ENCODE data around the gene PLSCR3. TPM values are rescaled to one million over a fixed set of nuclear protein-coding genes. Genes with fewer than 3 reads are reported as not detected.

The PLSCR3 gene
- 10 to 100 TPM; 21.6 to 55.3 (median 40.7) TPM for total RNA-seq

DNA sequence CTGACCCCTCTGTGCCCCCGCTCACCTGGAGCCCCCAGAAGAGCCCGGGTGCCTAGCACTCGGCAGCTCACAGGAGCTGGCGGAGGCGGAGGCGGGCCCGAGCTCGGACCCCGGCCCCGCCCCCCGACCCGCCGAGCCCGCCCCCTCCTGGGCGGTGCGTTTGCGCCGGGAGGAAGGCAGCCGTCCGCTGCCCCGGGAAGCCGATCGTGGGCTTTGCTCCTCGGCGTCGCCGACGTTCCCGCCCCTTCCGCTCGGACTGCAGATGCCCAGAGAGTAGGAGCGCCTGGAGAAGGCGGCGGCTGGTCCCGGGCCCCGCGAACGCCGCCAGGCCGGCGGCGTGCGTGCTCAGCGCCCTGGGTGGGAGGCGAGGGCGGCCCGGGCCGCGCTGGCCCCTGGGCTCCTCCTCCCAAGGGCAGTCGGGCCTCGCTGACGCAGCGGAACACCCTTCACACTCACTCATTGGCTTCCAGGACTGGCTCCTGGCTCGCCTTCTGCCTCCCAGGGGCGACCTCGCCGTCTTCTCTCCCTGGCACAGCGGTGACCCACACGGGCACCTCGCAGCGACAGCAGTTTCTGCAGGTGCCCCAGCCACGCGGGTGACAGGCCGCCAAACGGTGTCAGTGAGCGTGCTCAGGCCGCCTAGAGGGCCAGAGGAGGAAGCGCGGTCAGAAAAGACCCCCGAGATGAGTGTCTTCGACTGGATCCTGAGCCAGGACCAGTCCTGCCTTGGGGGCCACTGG, at the start of gene PLSCR3:
PLSCR3 (minus strand) TSS at position 74 of the 740 bp plus-strand sequence. CDS start 415 bp downstream, outside the sequence.
- peak within 1 kb of the TSS; percentile 80 for H3K27ac ChIP-seq
- H3K4me3 ChIP-seq, result peak within 1 kb of the TSS; percentile 75
- H3K9me3 ChIP-seq, result no peaks in the 10 kb centered on the region
- peaks cover 15% of the 10 kb centered on the region for H3K36me3 ChIP-seq
- TF ChIP-seq, protein P1, sequence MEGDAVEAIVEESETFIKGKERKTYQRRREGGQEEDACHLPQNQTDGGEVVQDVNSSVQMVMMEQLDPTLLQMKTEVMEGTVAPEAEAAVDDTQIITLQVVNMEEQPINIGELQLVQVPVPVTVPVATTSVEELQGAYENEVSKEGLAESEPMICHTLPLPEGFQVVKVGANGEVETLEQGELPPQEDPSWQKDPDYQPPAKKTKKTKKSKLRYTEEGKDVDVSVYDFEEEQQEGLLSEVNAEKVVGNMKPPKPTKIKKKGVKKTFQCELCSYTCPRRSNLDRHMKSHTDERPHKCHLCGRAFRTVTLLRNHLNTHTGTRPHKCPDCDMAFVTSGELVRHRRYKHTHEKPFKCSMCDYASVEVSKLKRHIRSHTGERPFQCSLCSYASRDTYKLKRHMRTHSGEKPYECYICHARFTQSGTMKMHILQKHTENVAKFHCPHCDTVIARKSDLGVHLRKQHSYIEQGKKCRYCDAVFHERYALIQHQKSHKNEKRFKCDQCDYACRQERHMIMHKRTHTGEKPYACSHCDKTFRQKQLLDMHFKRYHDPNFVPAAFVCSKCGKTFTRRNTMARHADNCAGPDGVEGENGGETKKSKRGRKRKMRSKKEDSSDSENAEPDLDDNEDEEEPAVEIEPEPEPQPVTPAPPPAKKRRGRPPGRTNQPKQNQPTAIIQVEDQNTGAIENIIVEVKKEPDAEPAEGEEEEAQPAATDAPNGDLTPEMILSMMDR (IDR thresholded peaks at IDR 0.05), result no peak
- TF ChIP-seq POLR2AphosphoS5 (IDR thresholded peaks at IDR 0.05) (peak in 1 of 3 donors; percentile 22), POLR2A (IDR thresholded peaks at IDR 0.05) (peak; percentile 25 to 65), EP300 (IDR thresholded peaks at IDR 0.05) (no peak)
- DNase-seq (ENCODE audit: low spot score in 2 of 2), result peak; percentile 90 to 92
- peaks cover 20% of the 10 kb centered on the region for H3K4me1 ChIP-seq
- no peaks in the 10 kb centered on the region for H3K27me3 ChIP-seq
- 0% methylated on average over 7 of the region's 71 CpGs for WGBS

DNA sequence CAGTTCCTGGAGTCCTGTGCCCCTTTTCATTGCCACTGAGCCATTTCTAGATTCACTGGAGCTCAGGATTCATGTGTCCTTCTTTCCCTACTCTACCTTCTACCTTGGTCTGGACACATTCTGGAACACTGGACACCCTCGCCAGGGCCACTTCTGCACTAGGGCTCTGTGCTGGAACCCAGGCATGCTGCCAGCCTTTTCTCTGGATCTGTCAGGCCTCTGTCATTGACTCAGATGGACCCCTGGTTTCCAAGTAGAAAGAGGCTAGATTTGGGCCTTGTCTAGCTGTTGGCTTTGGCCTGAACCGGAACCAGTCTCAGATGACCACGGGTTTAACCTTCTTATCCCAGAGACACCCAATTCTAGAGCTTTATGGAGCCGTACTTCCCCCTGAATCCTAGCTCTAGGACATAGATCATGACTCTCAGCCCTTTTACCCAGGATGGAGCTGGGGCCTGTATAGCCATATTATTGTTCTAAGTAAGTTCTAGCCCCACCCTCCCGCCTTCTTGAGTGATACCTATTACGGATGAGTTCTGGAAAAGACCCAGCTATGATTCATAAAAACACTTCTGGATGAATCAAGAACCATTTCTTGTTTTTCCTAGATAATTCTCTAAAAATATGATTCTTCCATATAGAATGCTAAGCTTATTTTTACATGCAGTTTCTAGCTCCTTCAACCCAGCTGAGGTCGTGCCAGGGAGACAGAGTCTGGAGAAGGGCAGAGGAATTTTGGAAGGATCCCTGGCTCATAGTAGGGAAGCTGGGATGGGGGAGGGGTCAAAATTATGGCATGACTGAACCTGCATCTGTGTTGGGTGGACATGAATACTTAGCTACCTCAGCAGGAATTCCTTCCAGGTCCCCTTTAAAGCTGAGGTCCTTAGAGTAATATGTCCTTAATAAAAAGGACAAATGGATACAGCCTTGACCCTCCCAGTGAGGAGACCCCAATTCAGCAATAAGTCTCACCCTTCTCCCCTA, 49.5 kb upstream of the PLSCR3 start:
- Histone ChIP-seq H3K9me3 (no peaks in the 10 kb centered on the region), H3K36me3 (no peaks in the 10 kb centered on the region), H3K27me3 (peaks cover 32% of the 10 kb centered on the region), H3K4me3 (no peak overlapping the region), H3K4me1 (peaks cover 55% of the 10 kb centered on the region), H3K27ac (no peak overlapping the region)
- TF ChIP-seq POLR2A (IDR thresholded peaks at IDR 0.05), result no peak
- TF ChIP-seq, protein P1 (IDR thresholded peaks at IDR 0.05), result no peak
- TF ChIP-seq EP300 (IDR thresholded peaks at IDR 0.05), result no peak
- no peak for TF ChIP-seq POLR2AphosphoS5 (IDR thresholded peaks at IDR 0.05)
- DNase-seq (ENCODE audit: low spot score in 2 of 2), result no peak
- 79% methylated on average over 7 of the region's 7 CpGs for WGBS

DNA sequence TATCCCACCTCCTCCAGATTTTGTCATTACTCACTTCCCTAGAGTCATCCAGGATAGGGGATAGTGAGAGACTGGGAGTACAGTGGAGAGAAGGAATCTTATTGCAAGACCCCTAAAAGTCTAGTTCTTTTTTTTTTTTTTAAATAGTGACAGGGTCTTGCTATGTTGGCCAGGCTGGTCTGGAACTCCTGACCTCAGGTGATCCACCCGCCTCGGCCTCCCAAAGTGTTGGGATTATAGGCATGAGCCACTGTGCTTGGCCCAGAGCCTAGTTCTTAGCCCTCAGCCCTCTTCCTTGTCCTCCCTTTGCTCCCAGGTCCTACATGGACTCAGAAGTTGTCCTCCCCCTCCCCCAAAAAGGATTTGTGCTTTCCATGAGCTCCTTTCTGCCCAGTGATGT, 47.8 kb upstream of the PLSCR3 start:
- H3K4me3 ChIP-seq, result no peak overlapping the region
- no peak overlapping the region for H3K27ac ChIP-seq
- no peak for DNase-seq (ENCODE audit: low spot score in 2 of 2)
- 97% methylated on average over 2 of the region's 2 CpGs for WGBS
- TF ChIP-seq, protein P1 (IDR thresholded peaks at IDR 0.05), result no peak
- no peak for TF ChIP-seq POLR2A (IDR thresholded peaks at IDR 0.05)
- no peak for TF ChIP-seq EP300 (IDR thresholded peaks at IDR 0.05)
- TF ChIP-seq POLR2AphosphoS5 (IDR thresholded peaks at IDR 0.05), result no peak
- H3K27me3 ChIP-seq, result peaks cover 31% of the 10 kb centered on the region
- H3K4me1 ChIP-seq, result peaks cover 71% of the 10 kb centered on the region
- H3K36me3 ChIP-seq, result no peaks in the 10 kb centered on the region
- H3K9me3 ChIP-seq, result no peaks in the 10 kb centered on the region

DNA sequence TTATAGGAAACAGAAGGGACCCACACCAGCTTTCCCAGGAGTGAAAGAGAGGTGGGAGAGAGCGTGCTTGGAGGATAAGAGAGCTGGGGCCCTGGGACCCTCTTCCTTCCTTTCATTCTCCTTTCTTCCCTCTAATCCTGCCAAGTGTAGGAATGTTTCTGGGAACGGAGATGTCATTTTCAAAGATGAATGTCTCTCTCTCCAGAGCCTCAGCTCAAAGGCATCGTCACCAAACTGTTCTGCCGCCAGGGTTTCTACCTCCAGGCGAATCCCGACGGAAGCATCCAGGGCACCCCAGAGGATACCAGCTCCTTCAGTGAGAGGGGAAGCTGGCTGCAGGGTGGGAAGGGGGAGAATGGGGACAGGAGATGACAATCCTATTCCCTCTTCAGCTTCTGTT, 46.9 kb upstream of the PLSCR3 start:
- TF ChIP-seq, protein P1 (IDR thresholded peaks at IDR 0.05), result no peak
- no peak for TF ChIP-seq POLR2A (IDR thresholded peaks at IDR 0.05)
- no peak for TF ChIP-seq POLR2AphosphoS5 (IDR thresholded peaks at IDR 0.05)
- no peak for TF ChIP-seq EP300 (IDR thresholded peaks at IDR 0.05)
- peaks cover 74% of the 10 kb centered on the region for H3K4me1 ChIP-seq
- no peak overlapping the region for H3K27ac ChIP-seq
- no peak overlapping the region for H3K4me3 ChIP-seq
- H3K36me3 ChIP-seq, result no peaks in the 10 kb centered on the region
- no peaks in the 10 kb centered on the region for H3K9me3 ChIP-seq
- peaks cover 23% of the 10 kb centered on the region for H3K27me3 ChIP-seq
- WGBS, result 60% methylated on average over 7 of the region's 7 CpGs
- no peak for DNase-seq (ENCODE audit: low spot score in 2 of 2)

DNA sequence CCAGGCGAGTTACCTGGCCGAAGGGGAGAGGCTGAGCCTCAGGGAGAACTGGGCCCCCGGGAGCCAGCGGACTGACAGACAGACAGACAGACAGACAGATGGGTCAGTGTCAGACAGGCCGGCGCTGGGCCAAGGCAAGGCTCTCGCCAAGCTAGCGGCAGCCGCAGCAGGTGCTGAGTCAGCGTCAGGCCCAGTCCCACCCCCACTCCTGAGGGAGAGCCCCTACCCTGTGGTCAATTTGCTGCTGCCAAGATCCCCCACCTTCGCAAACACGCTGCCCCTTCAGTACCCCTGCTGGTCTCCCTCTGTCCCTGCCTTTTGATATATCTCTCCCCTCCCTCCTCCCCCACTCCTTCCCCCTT, 46.5 kb upstream of the PLSCR3 start:
- TF ChIP-seq, protein P1 (IDR thresholded peaks at IDR 0.05), result no peak
- TF ChIP-seq POLR2A (IDR thresholded peaks at IDR 0.05) (no peak), POLR2AphosphoS5 (IDR thresholded peaks at IDR 0.05) (no peak), EP300 (IDR thresholded peaks at IDR 0.05) (no peak)
- no peak for DNase-seq (ENCODE audit: low spot score in 2 of 2)
- H3K27ac ChIP-seq, result peak overlapping the region; percentile 14
- peaks cover 21% of the 10 kb centered on the region for H3K27me3 ChIP-seq
- peaks cover 75% of the 10 kb centered on the region for H3K4me1 ChIP-seq
- no peaks in the 10 kb centered on the region for H3K36me3 ChIP-seq
- no peaks in the 10 kb centered on the region for H3K9me3 ChIP-seq
- peak overlapping the region; percentile 54 for H3K4me3 ChIP-seq
- WGBS, result 13% methylated on average over 12 of the region's 12 CpGs
